CD4-positive, alpha-beta T cell (primary cell): Measurements from ENCODE around the gene C11orf54. TPM values are rescaled to one million over a fixed set of nuclear protein-coding genes. Genes with fewer than 3 reads are reported as not detected.

Source experiments
- ATAC-seq: fragments of 200-7000 bp; cut with Tn5 transposase; one replicate; pipeline ENCODE4 v1.10.0; 2022; ENCODE audit warnings: mild to moderate bottlenecking; ENCODE audit not compliant: poor library complexity
- CTCF ChIA-PET: fragments of 350-600 bp; sonication (Branson Sonifier 250); formaldehyde crosslinking; loops from one replicate; lab custom pipeline; 2021; ENCODE audit warnings: antibody characterized with exemption, inconsistent platforms; lab: Charles Lee
- POLR2A ChIA-PET: fragments of 350-600 bp; sonication (Branson Sonifier 250); formaldehyde crosslinking; loops from one replicate; lab custom pipeline; 2021; ENCODE audit warnings: antibody characterized with exemption, inconsistent platforms; lab: Charles Lee
- DNase-seq, 14 experiments: peaks; one replicate each; pipeline ENCODE4 v3.0.0-alpha.2; 2013 to 2020; ENCODE audit warnings: mixed read lengths in 2 of 14
- H3K27ac ChIP-seq, 2 donors: one replicate each; pipeline versions ENCODE4 v1.5.1 to v1.7.0; 2013; ENCODE audit warnings: low read length in 2 of 2, low read depth in 1 of 2, mild to moderate bottlenecking in 1 of 2
- H3K27me3 ChIP-seq, 2 experiments: 1 replicate in 1 of 2; 2 replicates in 1 of 2; pipeline versions ENCODE4 v1.6.1 to v1.7.0; 2013; ENCODE audit warnings: low read length in 2 of 2, control low read depth in 1 of 2, mild to moderate bottlenecking in 1 of 2, moderate library complexity in 1 of 2; ENCODE audit not compliant: insufficient read depth in 2 of 2, control insufficient read depth in 1 of 2
- H3K36me3 ChIP-seq: one replicate; pipeline ENCODE4 v1.6.1; 2013; ENCODE audit warnings: low read length, control low read depth; ENCODE audit not compliant: insufficient read depth
- H3K4me1 ChIP-seq: one replicate; pipeline ENCODE4 v1.6.1; 2013; ENCODE audit warnings: low read length, control low read depth; ENCODE audit not compliant: insufficient read depth
- H3K4me3 ChIP-seq: one replicate; pipeline ENCODE4 v1.5.1; 2013; ENCODE audit warnings: mild to moderate bottlenecking, low read length, moderate library complexity
- H3K9me3 ChIP-seq, 2 experiments: 1 replicate in 1 of 2; 2 replicates in 1 of 2; pipeline versions ENCODE4 v1.6.1 to v1.7.0; 2013; ENCODE audit warnings: low read length in 2 of 2, mild to moderate bottlenecking in 2 of 2, control low read depth in 1 of 2, moderate library complexity in 1 of 2; ENCODE audit not compliant: control insufficient read depth in 1 of 2, insufficient read depth in 1 of 2
- H3K27ac Mint-ChIP-seq: one replicate; pipeline ENCODE4 v1.8.0; 2020; ENCODE audit warnings: mixed read lengths
- H3K27me3 Mint-ChIP-seq: one replicate; pipeline ENCODE4 v1.8.0; 2021; ENCODE audit warnings: mixed read lengths
- H3K36me3 Mint-ChIP-seq: one replicate; pipeline ENCODE4 v1.8.0; 2021; ENCODE audit warnings: low read depth, mixed read lengths
- H3K4me1 Mint-ChIP-seq: one replicate; pipeline ENCODE4 v1.8.0; 2021; ENCODE audit warnings: low read depth, mixed read lengths
- H3K4me3 Mint-ChIP-seq: one replicate; pipeline ENCODE4 v1.8.0; 2020; ENCODE audit warnings: mild to moderate bottlenecking, mixed read lengths
- H3K9me3 Mint-ChIP-seq: one replicate; pipeline ENCODE4 v1.8.0; 2020; ENCODE audit warnings: mixed read lengths
- CTCF ChIP-seq: fragments of 200-600 bp; IDR thresholded peaks from one replicate; pipeline ENCODE4 v1.8.0; 2022; ENCODE audit warnings: antibody characterized with exemption, mild to moderate bottlenecking
- intact Hi-C, 2 experiments: fragments of 100-400 bp; cut with DNase I in 1 of 2; cut with micrococcal nuclease in 1 of 2; formaldehyde crosslinking; loops; one replicate each; pipeline versions ENCODE4 v1.15.1 to v1.9.0; 2023 to 2025; cut with DNase I, micrococcal nuclease
- total RNA-seq, 174 experiments: library from RNA in 2 of 174; stranded (reverse) in 2 of 174; gene quantifications; one replicate each; pipeline ENCODE4 v1.2.3 and lab custom pipeline; 2021 to 2026

C11orf54 gene
- total RNA-seq, 2 experiments from 2014 or later = 6.8 to 8.0 TPM

- Mint-ChIP-seq H3K27me3 (no peaks in the 10 kb centered on the region), H3K9me3 (no peaks in the 10 kb centered on the region), H3K4me3 (peak within 1 kb of the TSS; percentile 89), H3K36me3 (peaks cover 46% of the 10 kb centered on the region), H3K27ac (peak within 1 kb of the TSS; percentile 81), H3K4me1 (peaks cover 53% of the 10 kb centered on the region)
- no peak for TF ChIP-seq CTCF
- H3K27me3 ChIP-seq = no peaks in the 10 kb centered on the region
- ATAC-seq (peak; percentile 96), DNase-seq (peak; percentile 79 to 95 (median 86))
- H3K9me3 ChIP-seq = no peaks in the 10 kb centered on the region
- H3K36me3 ChIP-seq = peaks cover 15% of the 10 kb centered on the region
- peaks cover 32% of the 10 kb centered on the region for H3K4me1 ChIP-seq
- peak within 1 kb of the TSS; percentile 97 for H3K4me3 ChIP-seq
- intact Hi-C loops = loop anchor here (1.0 to 10.0 kb wide), 9 partner anchors 43 to 2000 kb away; partner anchors contain the start of genes CEP295 (in 2 of the 2), ANKRD49 (in 1 of the 2), C11orf54 (in 1 of the 2) and CWC15 (in 1 of the 2)
- peak within 1 kb of the TSS; percentile 86 to 90 for H3K27ac ChIP-seq
- POLR2A ChIA-PET = interaction anchor here (0.7 to 6.3 kb wide), 21 partner anchors 8 to 1306 kb away, joined by 3 to 149 read pairs (median 4); partner anchors contain the start of genes ANKRD49, C11orf54, CEP295 and CWC15
- CTCF ChIA-PET = interaction anchor here (0.9 to 2.3 kb wide), 3 partner anchors 12 to 44 kb away, joined by 3 to 18 read pairs (median 5); partner anchors contain the start of genes C11orf54 and TAF1D
Measured at GRCh38 chr11:93784145-93784934, 42.9 kb downstream of the C11orf54 start, which contains the start of gene MED17. TSS of gene MED17 (plus strand) at chr11:93784282. CDS start at chr11:93784514, 232 bp downstream.

- H3K27me3 Mint-ChIP-seq = no peaks in the 10 kb centered on the region
- TF ChIP-seq CTCF = peak; percentile 35
- peak overlapping the region; percentile 81 for H3K27ac Mint-ChIP-seq
- intact Hi-C loops = loop anchor here (1.0 to 10.0 kb wide), 9 partner anchors 44 to 2000 kb away; partner anchors contain the start of genes CEP295 (in 2 of the 2), ANKRD49 (in 1 of the 2), C11orf54 (in 1 of the 2) and CWC15 (in 1 of the 2)
- H3K27ac ChIP-seq = peak overlapping the region; percentile 45 to 86
- ATAC-seq = no peak
- DNase-seq = peak in 1 of 14 experiments; percentile 1
- ChIA-PET POLR2A (interaction anchor here (1.5 to 6.3 kb wide), 2 partner anchors 44 to 123 kb away, joined by 5 to 149 read pairs; partner anchors contain the start of genes C11orf54, CEP295 and TAF1D), CTCF (no interaction called here)
- no peaks in the 10 kb centered on the region for H3K27me3 ChIP-seq
- peaks cover 55% of the 10 kb centered on the region for H3K4me1 Mint-ChIP-seq
- H3K4me3 Mint-ChIP-seq = peak overlapping the region; percentile 89
- H3K9me3 Mint-ChIP-seq = no peaks in the 10 kb centered on the region
- peaks cover 21% of the 10 kb centered on the region for H3K36me3 ChIP-seq
- no peaks in the 10 kb centered on the region for H3K9me3 ChIP-seq
- H3K36me3 Mint-ChIP-seq = peaks cover 52% of the 10 kb centered on the region
- peak overlapping the region; percentile 97 for H3K4me3 ChIP-seq
- peaks cover 32% of the 10 kb centered on the region for H3K4me1 ChIP-seq
Measured at GRCh38 chr11:93784935-93785360, 43.5 kb downstream of the C11orf54 start.

- DNase-seq = no peak
- CTCF ChIA-PET = no interaction called here
- H3K36me3 ChIP-seq = peaks cover 86% of the 10 kb centered on the region
Measured at GRCh38 chr11:93791493-93791892, 50.0 kb downstream of the C11orf54 start.

More at GRCh38 chr11:93791493-93791892, 50.0 kb downstream of the C11orf54 start:
- Histone ChIP-seq H3K9me3 (no peaks in the 10 kb centered on the region), H3K27ac (no peak overlapping the region), H3K4me3 (no peak overlapping the region), H3K27me3 (no peaks in the 10 kb centered on the region), H3K4me1 (peaks cover 8% of the 10 kb centered on the region)
- intact Hi-C loops = no loop called here
- H3K4me1 Mint-ChIP-seq = peaks cover 30% of the 10 kb centered on the region
- no peak overlapping the region for H3K27ac Mint-ChIP-seq
- POLR2A ChIA-PET = interaction anchor here (1.3 kb wide), 1 partner anchor 50 kb away, joined by 3 read pairs; the partner anchor contains the start of genes C11orf54 and TAF1D
- no peak for ATAC-seq
- no peaks in the 10 kb centered on the region for H3K27me3 Mint-ChIP-seq
- TF ChIP-seq CTCF = no peak
- no peak overlapping the region for H3K4me3 Mint-ChIP-seq
- H3K9me3 Mint-ChIP-seq = no peaks in the 10 kb centered on the region
- peaks cover 93% of the 10 kb centered on the region for H3K36me3 Mint-ChIP-seq
